KMS-11 (cell line): Measurements from ENCODE around the gene PGM2.

Source experiments
- H2AFZ ChIP-seq: fragments of 200-600 bp; sonication (generic); 2 replicates; pipeline ENCODE4 v1.6.1; 2016; ENCODE audit warnings: antibody characterized with exemption, mixed run types, low read depth
- H3K27ac ChIP-seq: fragments of 200-600 bp; sonication (generic); 2 replicates; pipeline ENCODE4 v1.6.1; 2016; ENCODE audit warnings: mild to moderate bottlenecking, mixed run types
- H3K27me3 ChIP-seq: fragments of 200-600 bp; sonication (generic); 2 replicates; pipeline ENCODE4 v1.6.1; 2017; ENCODE audit warnings: mild to moderate bottlenecking, low read depth, mixed run types, moderate library complexity; ENCODE audit not compliant: insufficient read depth
- H3K36me3 ChIP-seq: fragments of 200-600 bp; sonication (generic); 2 replicates; pipeline ENCODE4 v1.6.1; 2017; ENCODE audit warnings: mild to moderate bottlenecking, mixed run types; ENCODE audit not compliant: insufficient read depth
- H3K4me1 ChIP-seq: fragments of 200-600 bp; sonication (generic); 2 replicates; pipeline ENCODE4 v1.6.1; 2016; ENCODE audit warnings: mild to moderate bottlenecking, low read depth, mixed run types; ENCODE audit not compliant: poor library complexity, severe bottlenecking
- H3K4me2 ChIP-seq: fragments of 200-600 bp; sonication (generic); 2 replicates; pipeline ENCODE4 v1.7.0; 2016; ENCODE audit warnings: mild to moderate bottlenecking, mixed run types
- H3K4me3 ChIP-seq: fragments of 200-600 bp; sonication (generic); IDR thresholded peaks from 2 replicates; pipeline ENCODE4 v1.6.1; 2017; ENCODE audit warnings: low read depth, low read length, mixed read lengths; ENCODE audit not compliant: insufficient read depth
- H3K79me2 ChIP-seq: fragments of 200-600 bp; sonication (generic); 2 replicates; pipeline ENCODE4 v1.6.1; 2016; ENCODE audit warnings: low read depth, mixed run types; ENCODE audit not compliant: insufficient read depth
- H3K9ac ChIP-seq: fragments of 200-600 bp; sonication (generic); 2 replicates; pipeline ENCODE4 v1.6.1; 2016; ENCODE audit warnings: mild to moderate bottlenecking, mixed run types
- H4K20me1 ChIP-seq: fragments of 200-600 bp; sonication (generic); 2 replicates; pipeline ENCODE4 v1.6.1; 2016; ENCODE audit warnings: mild to moderate bottlenecking, mixed run types; ENCODE audit not compliant: insufficient read depth
- CTCF ChIP-seq: fragments of 200-600 bp; sonication (generic); conservative IDR thresholded peaks from 2 replicates; pipeline ENCODE4 v1.6.1; 2017; ENCODE audit warnings: low read depth, mild to moderate bottlenecking, antibody characterized with exemption, low read length, moderate library complexity, mixed read lengths

Gene PGM2

GRCh38 chr4:37896206-37896860 is 69.8 kb downstream of the PGM2 start:
- no peak for TF ChIP-seq CTCF
- H3K27me3 ChIP-seq, result no peaks in the 10 kb centered on the region
- no peaks in the 10 kb centered on the region for H3K79me2 ChIP-seq

GRCh38 chr4:37902212-37902611 is 75.7 kb downstream of the PGM2 start:
- H3K36me3 ChIP-seq, result no peaks in the 10 kb centered on the region
- no peaks in the 10 kb centered on the region for H4K20me1 ChIP-seq
- H3K79me2 ChIP-seq, result no peaks in the 10 kb centered on the region
- H2AFZ ChIP-seq, result no peak overlapping the region
- H3K4me3 ChIP-seq, result no peak overlapping the region
- TF ChIP-seq CTCF, result no peak
- no peak overlapping the region for H3K27ac ChIP-seq
- H3K27me3 ChIP-seq, result no peaks in the 10 kb centered on the region
- H3K4me1 ChIP-seq, result no peaks in the 10 kb centered on the region
- no peak overlapping the region for H3K4me2 ChIP-seq
- no peak overlapping the region for H3K9ac ChIP-seq

More at GRCh38 chr4:37896206-37896860, 69.8 kb downstream of the PGM2 start:
- Histone ChIP-seq H3K4me2 (no peak overlapping the region), H4K20me1 (no peaks in the 10 kb centered on the region), H2AFZ (no peak overlapping the region), H3K27ac (no peak overlapping the region), H3K4me3 (no peak overlapping the region), H3K36me3 (no peaks in the 10 kb centered on the region), H3K4me1 (peaks cover 15% of the 10 kb centered on the region), H3K9ac (no peak overlapping the region)

- Histone ChIP-seq H3K79me2 (no peaks in the 10 kb centered on the region), H3K4me2 (no peak overlapping the region), H2AFZ (no peak overlapping the region), H4K20me1 (no peaks in the 10 kb centered on the region), H3K4me1 (no peaks in the 10 kb centered on the region), H3K9ac (no peak overlapping the region), H3K36me3 (no peaks in the 10 kb centered on the region), H3K27ac (no peak overlapping the region), H3K27me3 (no peaks in the 10 kb centered on the region), H3K4me3 (no peak overlapping the region)
- no peak for TF ChIP-seq CTCF
Observed at GRCh38 chr4:37902738-37903693, 76.5 kb downstream of the PGM2 start.

- H3K4me1 ChIP-seq, result no peaks in the 10 kb centered on the region
- no peak overlapping the region for H3K4me2 ChIP-seq
- H3K79me2 ChIP-seq, result no peaks in the 10 kb centered on the region
- no peaks in the 10 kb centered on the region for H4K20me1 ChIP-seq
- no peak overlapping the region for H2AFZ ChIP-seq
- H3K27ac ChIP-seq, result no peak overlapping the region
- TF ChIP-seq CTCF, result no peak
- no peaks in the 10 kb centered on the region for H3K27me3 ChIP-seq
- H3K9ac ChIP-seq, result no peak overlapping the region
- no peaks in the 10 kb centered on the region for H3K36me3 ChIP-seq
- H3K4me3 ChIP-seq, result no peak overlapping the region
Observed at GRCh38 chr4:37903901-37904300, 77.4 kb downstream of the PGM2 start.
